WERI-Rb-1 (cell line): ENCODE results near the gene RBM33.

Experiments
- DNase-seq: peaks from one replicate; pipeline ENCODE4 v3.0.0-alpha.2; 2020
- H3K27ac ChIP-seq: fragments of 250-450 bp; sonication (Bioruptor Pico); 2 replicates; pipeline ENCODE4 v1.5.1; 2020; ENCODE audit warnings: mild to moderate bottlenecking, moderate library complexity
- H3K27me3 ChIP-seq: fragments of 250-450 bp; sonication (Bioruptor Pico); 2 replicates; pipeline ENCODE4 v1.5.1; 2021; ENCODE audit warnings: mild to moderate bottlenecking, low read depth, moderate library complexity; ENCODE audit not compliant: insufficient read depth, severe bottlenecking
- H3K36me3 ChIP-seq: fragments of 250-450 bp; sonication (Bioruptor Pico); 2 replicates; pipeline ENCODE4 v1.5.1; 2020; ENCODE audit warnings: mild to moderate bottlenecking, moderate library complexity
- H3K4me3 ChIP-seq: 2 replicates; pipeline ENCODE4 v1.5.1; 2011; ENCODE audit warnings: low read depth, mild to moderate bottlenecking, control low read depth, low read length
- H3K9me3 ChIP-seq: fragments of 250-450 bp; sonication (Bioruptor Pico); 2 replicates; pipeline ENCODE4 v1.5.1; 2021; ENCODE audit warnings: mild to moderate bottlenecking, moderate library complexity; ENCODE audit not compliant: severe bottlenecking
- CTCF ChIP-seq: IDR thresholded peaks from 2 replicates; pipeline ENCODE4 v1.5.1; 2011; ENCODE audit warnings: low read depth, mild to moderate bottlenecking, control low read depth, inconsistent platforms, low read length

RBM33 gene

GRCh38 chr7:155702616-155703015 is 58.2 kb downstream of the RBM33 start:
- peaks cover 73% of the 10 kb centered on the region for H3K36me3 ChIP-seq
- no peaks in the 10 kb centered on the region for H3K9me3 ChIP-seq
- H3K4me3 ChIP-seq: no peak overlapping the region
- no peak for TF ChIP-seq CTCF
- no peaks in the 10 kb centered on the region for H3K27me3 ChIP-seq
- DNase-seq: no peak
- H3K27ac ChIP-seq: no peak overlapping the region

DNA sequence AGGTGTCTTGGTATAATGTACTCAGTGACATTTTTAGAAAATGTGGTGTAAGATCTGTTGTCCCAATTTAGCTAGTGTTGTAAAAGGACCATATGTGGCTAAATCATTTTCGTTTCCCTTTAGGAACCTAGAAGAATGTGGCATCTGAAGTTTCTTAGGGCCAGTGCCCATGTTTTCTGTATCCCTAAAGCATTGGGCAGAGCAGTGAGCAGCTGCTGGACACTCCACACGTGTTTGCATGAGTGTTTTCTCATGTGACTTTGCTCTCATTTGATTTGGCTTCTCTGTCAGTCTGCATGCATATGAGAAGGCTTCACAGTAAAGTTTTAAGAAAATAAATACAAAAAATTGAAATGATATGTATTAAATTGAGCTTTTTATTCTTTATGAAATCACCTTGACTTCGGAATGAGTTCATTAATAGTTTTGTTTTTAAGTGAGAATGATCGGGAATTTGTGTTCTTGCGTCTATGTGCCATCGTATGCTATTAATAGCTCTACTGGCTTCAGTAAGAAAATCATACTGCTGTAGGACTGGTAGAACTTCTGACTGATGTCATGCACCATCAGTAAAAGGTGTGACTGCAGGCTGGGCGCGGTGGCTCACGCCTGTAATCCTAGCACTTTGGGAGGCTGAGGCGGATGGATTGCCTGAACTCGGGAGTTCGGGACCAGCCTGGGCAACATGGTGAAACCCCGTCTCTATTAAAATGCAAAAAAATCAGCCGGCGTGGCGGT is 61.3 kb downstream of the RBM33 start:
- Histone ChIP-seq H3K4me3 (no peak overlapping the region), H3K27me3 (no peaks in the 10 kb centered on the region), H3K27ac (no peak overlapping the region), H3K36me3 (peaks cover 92% of the 10 kb centered on the region), H3K9me3 (no peaks in the 10 kb centered on the region)
- no peak for TF ChIP-seq CTCF
- no peak for DNase-seq

- DNase-seq: no peak
- Histone ChIP-seq H3K36me3 (peaks cover 92% of the 10 kb centered on the region), H3K4me3 (no peak overlapping the region), H3K27me3 (no peaks in the 10 kb centered on the region), H3K27ac (no peak overlapping the region), H3K9me3 (no peaks in the 10 kb centered on the region)
- TF ChIP-seq CTCF: no peak
These were observed 61.9 kb downstream of the RBM33 start for GRCh38 chr7:155706376-155706775.

DNA sequence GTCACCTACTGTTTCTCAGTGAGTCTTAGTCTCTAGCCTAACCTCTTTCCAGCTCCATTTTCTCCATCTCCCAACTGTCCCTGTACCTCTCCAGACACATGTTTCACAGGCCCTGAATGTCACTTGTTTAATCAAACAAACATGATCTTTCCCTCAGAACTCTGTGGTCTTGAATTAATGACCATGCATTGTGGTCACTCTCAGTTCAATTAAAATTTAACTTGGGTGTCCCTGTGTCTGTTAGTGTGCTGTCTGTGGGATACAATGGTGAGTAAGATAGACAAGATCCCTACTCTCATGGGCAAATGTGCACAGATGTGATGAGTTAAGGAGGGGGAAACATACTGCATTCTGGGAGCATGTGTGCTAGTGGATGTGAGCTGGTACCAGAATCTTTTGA is 65.0 kb downstream of the RBM33 start:
- H3K27me3 ChIP-seq: no peaks in the 10 kb centered on the region
- H3K36me3 ChIP-seq: peaks cover 91% of the 10 kb centered on the region
- H3K9me3 ChIP-seq: no peaks in the 10 kb centered on the region
- H3K4me3 ChIP-seq: no peak overlapping the region
- H3K27ac ChIP-seq: no peak overlapping the region
- DNase-seq: no peak
- no peak for TF ChIP-seq CTCF

GRCh38 chr7:155710031-155710430 is 65.6 kb downstream of the RBM33 start:
- no peak for TF ChIP-seq CTCF
- no peak for DNase-seq
- no peaks in the 10 kb centered on the region for H3K9me3 ChIP-seq
- no peak overlapping the region for H3K4me3 ChIP-seq
- no peaks in the 10 kb centered on the region for H3K27me3 ChIP-seq
- peaks cover 91% of the 10 kb centered on the region for H3K36me3 ChIP-seq
- no peak overlapping the region for H3K27ac ChIP-seq

- DNase-seq: no peak
- no peak for TF ChIP-seq CTCF
- H3K9me3 ChIP-seq: no peaks in the 10 kb centered on the region
- no peak overlapping the region for H3K4me3 ChIP-seq
- peaks cover 92% of the 10 kb centered on the region for H3K36me3 ChIP-seq
- H3K27ac ChIP-seq: no peak overlapping the region
- no peaks in the 10 kb centered on the region for H3K27me3 ChIP-seq
These were observed 66.1 kb downstream of the RBM33 start for GRCh38 chr7:155710530-155710929.
